HepG2 (cell line): Measurements from ENCODE around the gene AFDN. TPM values are rescaled to one million over a fixed set of nuclear protein-coding genes. Genes with fewer than 3 reads are reported as not detected.

ENCODE experiments used
- AHR ChIP-seq: IDR thresholded peaks from 2 replicates; pipeline ENCODE4 v1.6.1; 2018; ENCODE audit warnings: missing genetic modification reagents, missing compliant biosample characterization
- BATF2 ChIP-seq: sonication (generic); formaldehyde crosslinking; IDR thresholded peaks from 2 replicates; pipeline ENCODE4 v1.8.0; 2022; ENCODE audit warnings: mild to moderate bottlenecking, missing genetic modification reagents, moderate library complexity
- CEBPB ChIP-seq: IDR thresholded peaks from 2 replicates; pipeline ENCODE4 v1.6.1; 2011; ENCODE audit warnings: low read depth, low read length, improper control_type of control experiment, borderline replicate concordance
- EEA1 ChIP-seq: sonication (generic); formaldehyde crosslinking; IDR thresholded peaks from 2 replicates; pipeline ENCODE4 v1.5.1; 2020; ENCODE audit warnings: mild to moderate bottlenecking, missing genetic modification reagents, borderline replicate concordance
- HNRNPLL ChIP-seq: fragments of 200-400 bp; formaldehyde crosslinking; IDR thresholded peaks from 2 replicates; pipeline ENCODE4 v1.6.1; 2017; ENCODE audit warnings: mild to moderate bottlenecking, low read depth, low read length; ENCODE audit not compliant: poor library complexity, severe bottlenecking
- KLF13 ChIP-seq: sonication (generic); formaldehyde crosslinking; IDR thresholded peaks from 2 replicates; pipeline ENCODE4 v1.4.0; 2020; ENCODE audit warnings: mild to moderate bottlenecking, missing genetic modification reagents
- KMT2B ChIP-seq: IDR thresholded peaks from 2 replicates; pipeline ENCODE4 v1.6.1; 2016; ENCODE audit warnings: missing genetic modification reagents, missing compliant biosample characterization
- LBX2 ChIP-seq: sonication (generic); formaldehyde crosslinking; IDR thresholded peaks from 2 replicates; pipeline ENCODE4 v1.5.0; 2020; ENCODE audit warnings: missing genetic modification reagents, mild to moderate bottlenecking, borderline replicate concordance
- MIER2 ChIP-seq: IDR thresholded peaks from 2 replicates; pipeline ENCODE4 v1.6.1; 2016; ENCODE audit warnings: missing biosample characterization, missing genetic modification reagents
- NCOA1 ChIP-seq: sonication (generic); formaldehyde crosslinking; IDR thresholded peaks from 2 replicates; pipeline ENCODE4 v1.9.0; 2021; ENCODE audit warnings: missing genetic modification reagents
- NR1H2 ChIP-seq: sonication (generic); formaldehyde crosslinking; IDR thresholded peaks from 2 replicates; pipeline ENCODE4 v1.8.1; 2022; ENCODE audit warnings: low read depth, missing genetic modification reagents, borderline replicate concordance
- RERE ChIP-seq: IDR thresholded peaks from 2 replicates; pipeline ENCODE4 v1.6.1; 2016; ENCODE audit warnings: low read depth, missing genetic modification reagents, missing compliant biosample characterization
- RXRA ChIP-seq: sonication (generic); formaldehyde crosslinking; IDR thresholded peaks from 2 replicates; pipeline ENCODE4 v1.5.1; 2020; ENCODE audit warnings: missing genetic modification reagents
- TAF15 ChIP-seq: fragments of 200-400 bp; formaldehyde crosslinking; IDR thresholded peaks from one replicate; pipeline ENCODE4 v1.6.1; 2018; ENCODE audit warnings: mild to moderate bottlenecking, low read depth, low read length; ENCODE audit not compliant: poor library complexity, severe bottlenecking
- TCF12 ChIP-seq, 2 experiments: fragments of 450-650 bp in 1 of 2; sonication (generic) in 1 of 2; formaldehyde crosslinking in 1 of 2; IDR thresholded peaks; 2 replicates each; pipeline versions ENCODE4 v1.6.1 to v1.8.0; 2017 to 2022; ENCODE audit warnings: antibody characterized with exemption in 1 of 2, mild to moderate bottlenecking in 1 of 2, missing genetic modification reagents in 1 of 2, moderate library complexity in 1 of 2
- TEF ChIP-seq: sonication (generic); formaldehyde crosslinking; IDR thresholded peaks from 2 replicates; pipeline ENCODE4 v1.5.0; 2020; ENCODE audit warnings: missing genetic modification reagents
- XBP1 ChIP-seq: sonication (generic); formaldehyde crosslinking; IDR thresholded peaks from 2 replicates; pipeline ENCODE4 v1.5.0; 2020; ENCODE audit warnings: missing genetic modification reagents
- ZNF326 ChIP-seq: sonication (generic); formaldehyde crosslinking; IDR thresholded peaks from 2 replicates; pipeline ENCODE4 v1.4.0; 2020; ENCODE audit warnings: missing genetic modification reagents, borderline replicate concordance
- ZNF329 ChIP-seq: sonication (generic); formaldehyde crosslinking; IDR thresholded peaks from 2 replicates; pipeline ENCODE4 v1.9.0; 2021; ENCODE audit warnings: low read depth, mild to moderate bottlenecking, missing genetic modification reagents
- ZNF460 ChIP-seq: sonication (generic); formaldehyde crosslinking; IDR thresholded peaks from 2 replicates; pipeline ENCODE4 v1.5.1; 2020; ENCODE audit warnings: missing genetic modification reagents, mild to moderate bottlenecking, borderline replicate concordance
- ZNF484 ChIP-seq: sonication (generic); formaldehyde crosslinking; IDR thresholded peaks from 2 replicates; pipeline ENCODE4 v1.5.1; 2020; ENCODE audit warnings: mild to moderate bottlenecking, low read depth, missing genetic modification reagents, borderline replicate concordance
- ZNF737 ChIP-seq: sonication (generic); formaldehyde crosslinking; IDR thresholded peaks from 2 replicates; pipeline ENCODE4 v1.5.0; 2020; ENCODE audit warnings: missing genetic modification reagents, mild to moderate bottlenecking, borderline replicate concordance
- polyA plus RNA-seq, 8 experiments: library from polyadenylated mRNA; depleted of rRNA in 3 of 8; stranded (reverse) in 7 of 8; unstranded in 1 of 8; fragments of >200 nt; fragmentation: Illumina TruSeq in 4 of 8; extraction: Trizol in 4 of 8; gene quantifications; 2 replicates each; pipeline versions ENCODE4 v1.2.1 to v1.2.3, GENCODE V29; 2011 to 2016; ENCODE audit warnings: low read depth in 4 of 8, missing spikeins in 1 of 8, mixed read lengths in 1 of 8; ENCODE audit not compliant: insufficient read depth in 1 of 8
- total RNA-seq, 5 experiments: library from RNA; depleted of rRNA; stranded (reverse); fragments of >200 nt; fragmentation: Illumina TruSeq; extraction: Trizol; gene quantifications; 2 replicates each; pipeline ENCODE4 v1.2.3, GENCODE V29; 2016; ENCODE audit warnings: low read depth in 1 of 5

The AFDN gene
- total and polyA plus RNA-seq, 2 of the 13 experiments (the other 11 are each of a cell fraction or from before 2014, with no cell fraction given) = 136 to 151 TPM

GRCh38 chr6:167825332-167826229 is 1.1 kb upstream of the AFDN start (continued):
- no peak for TF ChIP-seq NCOA1
- TF ChIP-seq RXRA (CRISPR knock-in tag) = no peak
- no peak for TF ChIP-seq TAF15
- no peak for TF ChIP-seq NR1H2 (CRISPR knock-in tag)
- no peak for TF ChIP-seq ZNF737 (CRISPR knock-in tag)
- TF ChIP-seq TEF (CRISPR knock-in tag) = no peak
- TF ChIP-seq LBX2 (CRISPR knock-in tag) = 0 out of 2 replicates have a peak, but pooled peaks have one; percentile 32
- peak; percentile 98 for TF ChIP-seq HNRNPLL
- no peak for TF ChIP-seq MIER2
- 0 out of 2 replicates have a peak, but pooled peaks have one; percentile 19 for TF ChIP-seq AHR (CRISPR knock-in tag)
- TF ChIP-seq EEA1 (CRISPR knock-in tag) = 0 out of 2 replicates have a peak, but pooled peaks have one; percentile 32
- no peak for TF ChIP-seq ZNF326
- TF ChIP-seq BATF2 = no peak
- no peak for TF ChIP-seq RERE (CRISPR knock-in tag)
- no peak for TF ChIP-seq CEBPB
- TF ChIP-seq ZNF329 (CRISPR knock-in tag) = no peak; the same call in 1 of the 2 replicates
- TF ChIP-seq KLF13 (CRISPR knock-in tag) = no peak
- no peak for TF ChIP-seq XBP1 (CRISPR knock-in tag)
- TF ChIP-seq TCF12 (IDR thresholded peaks at IDR 0.05) = no peak
- no peak for TF ChIP-seq TCF12 (CRISPR knock-in tag; IDR thresholded peaks at IDR 0.05)
- no peak for TF ChIP-seq KMT2B (CRISPR knock-in tag)
- TF ChIP-seq ZNF460 = no peak
- no peak for TF ChIP-seq ZNF484 (CRISPR knock-in tag)
